ENCODE results near the gene SLC5A3. TPM values are rescaled to one million over a fixed set of nuclear protein-coding genes. Genes with fewer than 3 reads are reported as not detected.
A peak's percentile ranks its signal among the peaks of the same experiment; 100 is the strongest.

SLC5A3 gene
- 10 to 100 TPM; 45.1 to 59.8 TPM for total RNA-seq
- 10 to 100 TPM; 12.7 to 19.6 TPM for polyA plus RNA-seq (ENCODE audit: insufficient read length in 2 of 2)
- long read RNA-seq, donor 1, full-length matches to known transcripts, result 3 of 3 reads
- long read RNA-seq, donor 1, partial matches to known transcripts, result 0 of 3 reads
- long read RNA-seq, donor 1, other reads (novel, unspliced or antisense), result 0 of 3 reads
- long read RNA-seq, donor 2, full-length matches to known transcripts, result 4 of 4 reads
- long read RNA-seq, donor 2, partial matches to known transcripts, result 0 of 4 reads
- long read RNA-seq, donor 2, other reads (novel, unspliced or antisense), result 0 of 4 reads
- long read RNA-seq, donor 3, full-length matches to known transcripts, result 6 of 6 reads
- long read RNA-seq, donor 3, partial matches to known transcripts, result 0 of 6 reads
- long read RNA-seq, donor 3, other reads (novel, unspliced or antisense), result 0 of 6 reads
- long read RNA-seq, donor 4, full-length matches to known transcripts, result 3 of 3 reads
- long read RNA-seq, donor 4, partial matches to known transcripts, result 0 of 3 reads
- long read RNA-seq, donor 4, other reads (novel, unspliced or antisense), result 0 of 3 reads

DNA sequence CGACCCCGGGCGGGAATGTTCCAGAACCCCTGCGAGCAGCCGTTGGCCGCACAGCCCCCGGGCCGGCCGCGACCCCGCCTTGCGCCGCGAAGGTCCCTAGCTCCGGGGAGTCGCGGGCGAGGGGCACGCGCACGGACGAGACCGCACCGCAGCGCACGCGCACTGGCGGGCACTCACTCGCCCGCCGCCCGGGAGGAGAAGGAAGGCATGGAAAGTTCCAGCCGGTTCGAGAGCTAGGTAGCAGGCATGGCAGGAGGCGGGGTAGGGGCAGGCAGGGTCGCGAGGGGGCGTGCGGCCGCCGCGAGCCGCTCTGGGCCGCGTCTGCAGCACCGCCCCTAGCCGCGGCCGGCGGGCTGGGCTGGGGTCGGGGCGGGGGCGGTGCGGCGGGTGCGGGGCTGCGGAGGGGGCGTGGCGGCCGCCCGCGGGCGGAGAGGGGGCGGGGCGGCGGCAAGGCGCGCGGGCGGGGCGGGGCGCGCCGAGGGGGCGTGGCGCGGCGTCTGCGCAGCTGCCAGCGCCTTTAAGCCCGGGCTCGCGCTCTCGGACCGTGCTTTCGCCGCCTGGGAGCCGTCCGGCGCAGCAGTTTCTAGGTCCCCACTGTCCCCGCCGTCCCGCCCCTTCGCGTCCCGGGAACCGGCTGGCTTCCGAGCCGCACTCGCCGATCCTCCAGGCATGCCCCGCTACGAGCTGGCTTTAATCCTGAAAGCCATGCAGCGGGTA is at the start of gene SLC5A3, which contains the start of gene MRPS6:
Gene SLC5A3 (plus strand): TSS at position 547 of the 717 bp plus-strand sequence. CDS start 21,621 bp downstream, outside the sequence.
Gene MRPS6 (plus strand): TSS at position 547 of the 717 bp plus-strand sequence. CDS start 123 bp downstream, at position 670.
- DNase-seq (ENCODE audit: low read depth in 4 of 6, low spot score in 6 of 6), result peak in 5 of 6 donors; percentile 66 to 95 (median 77)
- Histone ChIP-seq H3K4me3 (ENCODE audit: low read depth, low read length) (peak within 1 kb of the TSS; percentile 63), H3K9me3 (ENCODE audit: control insufficient read depth, insufficient read depth, low read length) (no peaks in the 10 kb centered on the region), H3K4me1 (ENCODE audit: control insufficient read depth, insufficient read depth, low read length) (peaks cover 9% of the 10 kb centered on the region), H3K27ac (ENCODE audit: low read depth, low read length) (peak within 1 kb of the TSS; percentile 67), H3K27me3 (ENCODE audit: control insufficient read depth, insufficient read depth, low read length) (no peaks in the 10 kb centered on the region), H3K36me3 (ENCODE audit: control insufficient read depth, insufficient read depth, low read length) (no peaks in the 10 kb centered on the region)
- under 1% methylated on average over 101 of the region's 104 CpGs for WGBS (ENCODE audit: insufficient coverage)

DNA sequence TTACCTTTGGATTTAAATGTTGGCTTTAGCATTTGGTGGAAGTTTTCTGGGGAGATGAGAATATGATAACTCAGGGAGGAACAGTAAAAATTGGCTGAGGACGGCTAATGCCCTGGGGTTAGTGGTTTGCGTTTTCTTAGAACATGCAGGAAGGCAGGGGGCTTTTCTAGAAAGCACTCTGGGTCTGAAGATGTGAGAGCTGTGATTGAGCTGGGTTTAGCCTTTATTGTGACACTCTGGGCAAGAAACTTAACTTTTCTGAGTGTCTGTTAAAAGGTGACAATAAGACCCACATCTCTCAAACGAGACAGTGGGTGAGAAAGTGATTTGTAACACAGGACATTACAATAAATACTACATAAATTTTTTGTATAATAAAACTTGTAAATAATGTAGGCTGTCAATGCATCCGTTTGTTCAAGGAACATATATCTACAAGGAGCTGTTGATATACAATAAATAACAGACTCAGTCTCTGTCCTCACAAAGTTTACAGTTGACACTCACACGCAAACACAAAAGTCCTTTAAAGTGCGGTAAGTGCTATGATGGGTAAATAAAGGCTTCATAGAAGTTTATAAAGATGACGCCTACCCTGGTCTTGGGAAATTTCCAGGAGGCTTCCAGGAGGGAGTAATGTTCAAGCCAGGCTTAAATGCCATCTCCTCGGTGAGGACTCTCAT is 49.5 kb upstream of the SLC5A3 start:
- 56% methylated on average over 2 of the region's 8 CpGs for WGBS (ENCODE audit: insufficient coverage)
- Histone ChIP-seq H3K4me1 (ENCODE audit: control insufficient read depth, insufficient read depth, low read length) (peaks cover 6% of the 10 kb centered on the region), H3K36me3 (ENCODE audit: control insufficient read depth, insufficient read depth, low read length) (no peaks in the 10 kb centered on the region), H3K27me3 (ENCODE audit: control insufficient read depth, insufficient read depth, low read length) (no peaks in the 10 kb centered on the region), H3K9me3 (ENCODE audit: control insufficient read depth, insufficient read depth, low read length) (no peaks in the 10 kb centered on the region), H3K4me3 (ENCODE audit: low read depth, low read length) (no peak overlapping the region), H3K27ac (ENCODE audit: low read depth, low read length) (no peak overlapping the region)
- no peak for DNase-seq (ENCODE audit: low read depth in 4 of 6, low spot score in 6 of 6)

DNA sequence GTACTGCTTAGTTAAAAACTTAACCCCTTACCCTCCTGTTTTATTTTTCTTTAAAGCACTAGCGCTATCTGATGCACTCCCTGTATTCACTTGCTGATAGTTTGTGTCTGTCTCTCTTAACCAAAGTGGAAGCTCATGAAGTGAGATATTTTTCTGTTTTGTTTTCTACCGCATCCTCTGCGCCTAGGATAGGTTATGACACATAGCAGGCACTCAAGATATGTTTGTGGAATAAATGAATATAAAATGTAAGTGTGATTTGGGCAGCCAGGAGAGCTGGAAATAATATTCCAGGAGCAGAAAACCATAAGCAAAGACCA is 49.0 kb upstream of the SLC5A3 start:
- Histone ChIP-seq H3K36me3 (ENCODE audit: control insufficient read depth, insufficient read depth, low read length) (no peaks in the 10 kb centered on the region), H3K4me1 (ENCODE audit: control insufficient read depth, insufficient read depth, low read length) (peaks cover 6% of the 10 kb centered on the region), H3K27me3 (ENCODE audit: control insufficient read depth, insufficient read depth, low read length) (no peaks in the 10 kb centered on the region), H3K4me3 (ENCODE audit: low read depth, low read length) (no peak overlapping the region), H3K9me3 (ENCODE audit: control insufficient read depth, insufficient read depth, low read length) (no peaks in the 10 kb centered on the region), H3K27ac (ENCODE audit: low read depth, low read length) (no peak overlapping the region)
- 100% methylated on average over 2 of the region's 3 CpGs for WGBS (ENCODE audit: insufficient coverage)
- DNase-seq (ENCODE audit: low read depth in 4 of 6, low spot score in 6 of 6), result no peak

DNA sequence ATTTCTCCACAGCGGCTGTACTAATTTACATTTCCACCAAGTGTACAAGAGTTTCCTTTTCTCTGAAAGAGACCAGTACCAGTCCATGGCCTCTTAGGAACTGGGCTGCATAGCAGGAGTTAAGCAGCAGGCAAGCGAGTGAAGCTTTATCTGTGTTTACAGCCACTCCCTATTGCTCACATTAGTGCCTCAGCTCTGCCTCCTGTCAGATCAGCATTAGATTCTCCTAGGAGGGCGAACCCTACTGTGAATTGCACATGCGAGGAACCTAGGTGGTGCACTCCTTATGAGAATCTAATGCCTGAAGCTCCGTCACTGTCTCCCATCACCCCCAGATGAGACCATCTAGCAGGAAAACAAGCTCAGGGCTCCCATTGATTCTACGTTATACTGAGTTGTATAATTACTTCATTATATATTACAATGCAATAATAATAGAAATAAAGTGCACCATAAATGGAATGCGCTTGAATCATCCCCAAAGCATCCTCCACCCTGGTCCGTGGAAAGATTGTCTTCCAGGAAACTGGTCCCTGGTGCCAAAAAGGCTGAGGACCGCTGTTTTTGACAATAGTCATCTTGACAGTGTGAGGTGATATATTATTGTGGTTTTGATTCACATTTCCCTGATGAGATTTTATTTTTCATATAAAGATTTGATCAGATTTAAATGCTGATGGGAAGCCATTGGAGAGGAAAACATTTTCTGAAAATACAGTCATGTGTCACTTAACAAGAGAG is 45.5 kb upstream of the SLC5A3 start:
- H3K27me3 ChIP-seq (ENCODE audit: control insufficient read depth, insufficient read depth, low read length), result no peaks in the 10 kb centered on the region
- no peaks in the 10 kb centered on the region for H3K36me3 ChIP-seq (ENCODE audit: control insufficient read depth, insufficient read depth, low read length)
- no peaks in the 10 kb centered on the region for H3K9me3 ChIP-seq (ENCODE audit: control insufficient read depth, insufficient read depth, low read length)
- H3K4me3 ChIP-seq (ENCODE audit: low read depth, low read length), result no peak overlapping the region
- peaks cover 8% of the 10 kb centered on the region for H3K4me1 ChIP-seq (ENCODE audit: control insufficient read depth, insufficient read depth, low read length)
- no peak for DNase-seq (ENCODE audit: low read depth in 4 of 6, low spot score in 6 of 6)
- WGBS (ENCODE audit: insufficient coverage), result 93% methylated on average over 3 of the region's 9 CpGs
- no peak overlapping the region for H3K27ac ChIP-seq (ENCODE audit: low read depth, low read length)

DNA sequence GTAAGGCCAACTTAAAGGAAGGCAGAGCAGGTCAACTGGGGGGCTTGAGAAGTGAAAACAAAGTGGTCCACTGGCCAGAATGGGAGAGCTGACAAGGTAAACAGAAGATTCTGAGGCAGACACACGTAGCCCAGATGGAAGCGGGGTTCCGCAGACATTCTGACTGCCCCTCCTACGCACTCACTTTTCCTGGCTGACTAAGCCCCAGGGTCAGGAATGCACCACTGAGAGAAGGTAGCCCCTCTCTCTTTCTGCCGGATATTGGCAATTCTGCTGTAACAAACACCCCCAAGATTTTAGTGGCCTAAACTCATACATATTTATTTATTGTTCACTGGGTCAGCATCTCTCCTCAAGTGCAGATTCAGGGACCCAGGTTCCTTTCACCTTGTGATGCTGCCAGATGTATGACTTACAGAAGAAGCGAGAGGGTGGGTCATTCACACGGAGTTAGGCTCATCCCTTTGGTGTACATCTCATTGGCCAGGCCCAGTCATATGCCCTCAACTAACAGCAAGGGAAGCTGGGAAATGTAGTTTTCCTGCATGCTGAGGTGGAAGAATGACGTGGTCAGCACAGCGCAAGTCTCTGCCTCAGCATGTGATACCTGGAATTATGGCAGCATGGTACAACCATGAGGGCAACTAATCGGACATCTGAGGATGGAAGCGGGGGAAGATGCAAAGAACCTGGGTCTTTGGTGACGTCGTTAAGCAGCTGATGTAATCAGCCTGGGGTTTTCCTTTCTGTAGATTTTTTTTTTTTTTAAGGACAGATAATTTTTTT is 43.4 kb upstream of the SLC5A3 start:
- Histone ChIP-seq H3K27me3 (ENCODE audit: control insufficient read depth, insufficient read depth, low read length) (no peaks in the 10 kb centered on the region), H3K4me3 (ENCODE audit: low read depth, low read length) (no peak overlapping the region), H3K4me1 (ENCODE audit: control insufficient read depth, insufficient read depth, low read length) (peaks cover 3% of the 10 kb centered on the region), H3K36me3 (ENCODE audit: control insufficient read depth, insufficient read depth, low read length) (no peaks in the 10 kb centered on the region), H3K27ac (ENCODE audit: low read depth, low read length) (no peak overlapping the region), H3K9me3 (ENCODE audit: control insufficient read depth, insufficient read depth, low read length) (no peaks in the 10 kb centered on the region)
- WGBS (ENCODE audit: insufficient coverage), result 60% methylated on average over 8 of the region's 13 CpGs
- peak in 5 of 6 donors; percentile 30 to 95 (median 51) for DNase-seq (ENCODE audit: low read depth in 4 of 6, low spot score in 6 of 6)

DNA sequence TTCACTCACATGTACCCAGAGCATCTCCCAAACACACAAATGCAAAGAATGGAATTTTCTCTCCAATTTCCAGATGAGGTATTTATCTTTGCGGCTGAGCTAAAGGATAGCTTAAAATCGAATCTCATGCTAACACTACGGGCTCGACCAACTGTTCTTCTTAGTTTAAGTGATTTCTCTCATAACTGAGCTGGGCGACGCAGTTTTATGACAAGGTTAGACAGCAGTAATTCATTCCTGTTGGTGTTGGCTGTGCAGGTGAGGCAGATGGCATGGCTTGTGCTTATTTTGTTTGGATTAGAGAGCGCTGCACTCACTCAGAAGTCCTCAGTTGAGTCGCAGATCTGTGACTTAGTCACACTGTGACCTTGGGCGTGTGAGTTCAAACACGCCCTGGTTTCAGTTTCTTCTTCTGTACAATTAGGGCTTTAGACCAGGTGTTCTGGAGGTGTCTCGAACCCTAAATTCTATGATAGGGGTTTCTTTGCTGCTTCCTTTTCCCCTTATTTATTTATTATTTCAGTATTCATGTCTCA is 41.5 kb upstream of the SLC5A3 start:
- 89% methylated on average over 8 of the region's 11 CpGs for WGBS (ENCODE audit: insufficient coverage)
- Histone ChIP-seq H3K4me1 (ENCODE audit: control insufficient read depth, insufficient read depth, low read length) (peaks cover 3% of the 10 kb centered on the region), H3K27ac (ENCODE audit: low read depth, low read length) (no peak overlapping the region), H3K9me3 (ENCODE audit: control insufficient read depth, insufficient read depth, low read length) (no peaks in the 10 kb centered on the region), H3K4me3 (ENCODE audit: low read depth, low read length) (no peak overlapping the region), H3K27me3 (ENCODE audit: control insufficient read depth, insufficient read depth, low read length) (no peaks in the 10 kb centered on the region), H3K36me3 (ENCODE audit: control insufficient read depth, insufficient read depth, low read length) (no peaks in the 10 kb centered on the region)
- peak in 1 of 6 donors; percentile 33 for DNase-seq (ENCODE audit: low read depth in 4 of 6, low spot score in 6 of 6)

DNA sequence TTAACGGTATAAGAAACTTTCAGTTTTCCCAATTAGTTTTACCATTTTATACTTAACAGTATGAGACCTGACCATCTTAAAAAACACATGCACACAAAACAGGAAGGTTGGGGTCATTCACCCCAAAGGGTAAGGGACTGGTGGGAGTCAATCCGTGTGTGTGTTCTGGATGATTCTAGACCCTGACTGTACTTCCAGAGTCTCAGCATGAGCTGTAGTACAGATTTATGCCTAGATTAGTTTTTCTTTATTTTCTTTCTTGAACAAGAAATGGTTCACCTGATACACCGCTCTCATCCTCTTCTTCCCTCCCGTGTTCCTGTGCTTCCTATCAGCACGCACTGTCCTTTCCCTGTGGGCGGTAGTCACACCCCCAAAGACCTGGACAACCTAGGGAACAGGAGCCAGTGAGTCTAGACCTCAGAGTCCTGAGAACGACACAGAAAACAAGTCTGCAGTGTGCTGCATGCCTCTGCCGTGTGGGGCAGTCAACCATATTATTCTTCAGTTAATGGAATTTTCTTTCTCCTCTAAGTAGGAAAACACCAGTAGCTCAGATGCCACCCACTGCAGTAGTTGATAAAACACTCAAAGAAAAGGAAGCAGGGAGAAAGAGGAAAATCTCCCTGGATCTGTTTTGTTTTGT is 38.9 kb upstream of the SLC5A3 start:
- WGBS (ENCODE audit: insufficient coverage), result 85% methylated on average over 5 of the region's 8 CpGs
- Histone ChIP-seq H3K4me3 (ENCODE audit: low read depth, low read length) (no peak overlapping the region), H3K4me1 (ENCODE audit: control insufficient read depth, insufficient read depth, low read length) (peaks cover 3% of the 10 kb centered on the region), H3K9me3 (ENCODE audit: control insufficient read depth, insufficient read depth, low read length) (no peaks in the 10 kb centered on the region), H3K36me3 (ENCODE audit: control insufficient read depth, insufficient read depth, low read length) (no peaks in the 10 kb centered on the region), H3K27ac (ENCODE audit: low read depth, low read length) (no peak overlapping the region), H3K27me3 (ENCODE audit: control insufficient read depth, insufficient read depth, low read length) (no peaks in the 10 kb centered on the region)
- peak in 1 of 6 donors; percentile 28 for DNase-seq (ENCODE audit: low read depth in 4 of 6, low spot score in 6 of 6)

All from spinal cord (tissue), 10 donors.